ELF-1 (cell line): ENCODE measurements around the gene AP5B1.

Source experiments
- DNase-seq: peaks from one replicate; pipeline ENCODE4 v3.0.0-alpha.2; 2016; ENCODE audit warnings: low read depth, low spot score

AP5B1 gene

GRCh38 chr11:65801153-65801987, 20.6 kb upstream of the AP5B1 start:
- DNase-seq, result peak; percentile 39

- no peak for DNase-seq
These were observed 18.1 kb upstream of the AP5B1 start for GRCh38 chr11:65798882-65799281.

GRCh38 chr11:65797711-65798110, 16.9 kb upstream of the AP5B1 start:
- no peak for DNase-seq

GRCh38 chr11:65796726-65797601, 16.2 kb upstream of the AP5B1 start:
- DNase-seq, result no peak

- no peak for DNase-seq
These were observed 14.1 kb upstream of the AP5B1 start for GRCh38 chr11:65794570-65795510.

- no peak for DNase-seq
These were observed 13.0 kb upstream of the AP5B1 start for GRCh38 chr11:65793625-65794400.

- no peak for DNase-seq
These were observed 12.4 kb upstream of the AP5B1 start for GRCh38 chr11:65793144-65793581.

GRCh38 chr11:65792456-65792855, 11.7 kb upstream of the AP5B1 start:
- no peak for DNase-seq

- no peak for DNase-seq
These were observed 11.0 kb upstream of the AP5B1 start for GRCh38 chr11:65791719-65792213.

GRCh38 chr11:65790902-65791650, 10.3 kb upstream of the AP5B1 start:
- DNase-seq, result no peak

- no peak for DNase-seq
These were observed 9.5 kb upstream of the AP5B1 start for GRCh38 chr11:65790104-65790901.

- DNase-seq, result no peak
These were observed 8.7 kb upstream of the AP5B1 start for GRCh38 chr11:65789230-65790103.

GRCh38 chr11:65788821-65789220, 8.0 kb upstream of the AP5B1 start:
- DNase-seq, result no peak

- peak; percentile 64 for DNase-seq
These were observed 7.2 kb upstream of the AP5B1 start for GRCh38 chr11:65787649-65788622.

GRCh38 chr11:65786786-65787636, 6.2 kb upstream of the AP5B1 start, which contains the start of gene OVOL1:
Gene OVOL1 (plus strand): TSS chr11:65787063. CDS start chr11:65787374, 311 bp downstream.
- DNase-seq, result peak; percentile 60
